NCI-H2107 treated with DMSO at 0.1 percent for 48 hours (cell line): ENCODE measurements around the gene TMEM52.

Experiments used
- DNase-seq: peaks from one replicate; lab custom pipeline; 2025; ENCODE audit not compliant: unreplicated experiment; lab: John Stamatoyannopoulos, UW

TMEM52 gene

GRCh38 chr1:1927751-1928150 is 8.7 kb upstream of the TMEM52 start:
- DNase-seq = no peak

GRCh38 chr1:1926886-1927660 is 8.0 kb upstream of the TMEM52 start:
- no peak for DNase-seq

- no peak for DNase-seq
Measured at GRCh38 chr1:1926346-1926811, 7.3 kb upstream of the TMEM52 start.

- no peak for DNase-seq
Measured at GRCh38 chr1:1925437-1926345, 6.6 kb upstream of the TMEM52 start.

GRCh38 chr1:1924849-1925248 is 5.8 kb upstream of the TMEM52 start:
- no peak for DNase-seq

- DNase-seq = no peak
Measured at GRCh38 chr1:1924386-1924785, 5.3 kb upstream of the TMEM52 start.

- DNase-seq = no peak
Measured at GRCh38 chr1:1922956-1923833, 4.1 kb upstream of the TMEM52 start.

- no peak for DNase-seq
Measured at GRCh38 chr1:1922702-1922955, 3.5 kb upstream of the TMEM52 start.

- DNase-seq = no peak
Measured at GRCh38 chr1:1921901-1922701, 3.0 kb upstream of the TMEM52 start.

- no peak for DNase-seq
Measured at GRCh38 chr1:1921459-1921862, 2.4 kb upstream of the TMEM52 start.

- no peak for DNase-seq
Measured at GRCh38 chr1:1920608-1921458, 1.8 kb upstream of the TMEM52 start.

- no peak for DNase-seq
Measured at GRCh38 chr1:1920057-1920607, 1.1 kb upstream of the TMEM52 start.

- peak; percentile 23 for DNase-seq
Measured at GRCh38 chr1:1919304-1920056, 401 bp upstream of the TMEM52 start.

GRCh38 chr1:1917995-1918900 is 831 bp downstream of the TMEM52 start:
- DNase-seq = no peak

- no peak for DNase-seq
Measured at GRCh38 chr1:1917304-1917976, 1.6 kb downstream of the TMEM52 start.

- DNase-seq = no peak
Measured at GRCh38 chr1:1916851-1917251, 2.2 kb downstream of the TMEM52 start.
